Activated T-helper 9 cell treated with anti-CD3 and anti-CD28 coated beads, Interleukin-2, amount 50 U/mL, for 16 hours (primary cell): ENCODE measurements around the gene ZNF346.

Experiments used
- DNase-seq: peaks from one replicate; pipeline ENCODE4 v3.0.0-alpha.2; 2020; ENCODE audit warnings: low read depth

The ZNF346 gene

DNA sequence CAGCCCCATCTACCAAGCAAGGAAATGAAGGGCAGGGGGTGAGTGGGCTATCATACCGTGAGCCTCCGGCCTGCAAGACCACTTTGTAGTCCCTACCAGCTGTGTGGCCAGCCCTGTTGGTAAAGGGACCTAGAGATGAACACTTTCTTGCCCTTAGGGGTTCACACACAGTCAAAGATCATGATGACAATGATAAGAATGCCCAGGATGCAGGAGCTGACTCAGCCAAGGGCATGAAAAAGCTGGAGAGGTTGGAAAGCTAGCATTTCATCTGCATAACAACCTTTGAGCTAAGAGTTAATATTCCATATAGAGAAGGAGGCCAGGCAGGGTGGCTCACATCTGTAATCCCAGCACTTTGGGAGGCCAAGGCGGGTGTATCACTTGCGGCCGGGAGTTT is 45.0 kb downstream of the ZNF346 start:
- DNase-seq = no peak

DNA sequence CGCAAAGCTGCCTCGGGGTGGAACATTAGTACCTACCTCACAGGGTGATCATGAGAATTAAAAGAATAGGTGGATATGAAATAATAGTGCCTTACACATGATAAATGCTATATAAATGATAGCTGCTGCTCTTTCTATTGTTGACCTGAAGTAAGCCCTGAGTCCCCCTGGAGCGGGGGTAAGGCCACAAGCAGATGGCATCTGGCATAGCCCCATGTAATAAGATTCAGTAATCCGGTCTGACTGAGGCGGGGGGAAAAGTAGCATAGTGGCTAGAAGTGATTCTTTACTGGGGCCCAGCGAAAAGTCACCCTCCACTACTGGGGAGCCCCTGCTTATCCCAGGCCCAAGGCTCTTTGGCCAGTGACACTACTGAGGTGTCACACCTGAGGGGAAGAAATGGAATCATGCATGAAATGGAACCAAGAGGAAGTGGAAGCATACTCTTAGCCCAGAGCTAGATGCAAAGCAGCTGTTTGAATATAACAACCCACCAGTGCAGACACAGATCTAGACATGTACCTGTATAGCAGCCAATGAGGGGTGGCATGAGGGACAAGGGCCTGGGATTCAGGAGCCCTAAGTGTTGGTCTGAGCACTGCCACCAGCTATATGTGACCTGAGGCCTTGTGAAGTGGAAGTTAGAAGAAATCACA is 48.2 kb downstream of the ZNF346 start:
- DNase-seq = no peak

DNA sequence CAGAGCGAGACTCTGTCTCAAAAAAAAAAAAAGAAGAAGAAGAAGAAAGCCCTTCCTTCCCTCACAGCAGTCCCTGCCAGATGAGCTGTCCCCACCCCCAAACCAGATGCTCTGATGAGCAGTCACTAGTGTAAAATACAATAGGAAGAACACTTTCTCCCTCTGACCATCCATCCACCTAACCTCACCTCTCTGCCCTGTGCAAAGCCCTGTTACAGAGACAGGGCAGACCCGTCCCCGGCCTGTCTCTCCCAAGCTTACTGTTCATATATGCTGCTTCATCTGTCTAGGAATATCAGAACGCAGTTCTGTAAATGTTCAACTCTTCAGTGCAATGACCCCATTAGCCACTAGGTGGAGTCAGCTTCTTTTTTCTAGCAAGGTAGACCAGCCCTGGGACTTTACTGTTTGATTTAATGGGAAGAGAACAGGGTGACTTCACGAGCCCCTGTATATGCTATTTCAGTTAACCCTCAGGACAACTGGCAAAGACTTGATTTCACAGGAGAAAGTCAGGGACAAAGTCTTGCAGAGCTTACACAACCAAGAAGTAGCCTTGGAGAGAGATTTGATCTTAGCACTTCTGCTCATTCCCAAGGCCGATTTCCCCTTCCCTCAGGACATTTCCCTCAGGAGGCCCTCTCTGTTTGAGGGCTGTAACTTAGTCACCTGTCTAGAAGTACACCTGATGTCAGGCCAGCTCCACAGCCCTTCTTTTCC is 49.3 kb downstream of the ZNF346 start:
- DNase-seq = no peak

DNA sequence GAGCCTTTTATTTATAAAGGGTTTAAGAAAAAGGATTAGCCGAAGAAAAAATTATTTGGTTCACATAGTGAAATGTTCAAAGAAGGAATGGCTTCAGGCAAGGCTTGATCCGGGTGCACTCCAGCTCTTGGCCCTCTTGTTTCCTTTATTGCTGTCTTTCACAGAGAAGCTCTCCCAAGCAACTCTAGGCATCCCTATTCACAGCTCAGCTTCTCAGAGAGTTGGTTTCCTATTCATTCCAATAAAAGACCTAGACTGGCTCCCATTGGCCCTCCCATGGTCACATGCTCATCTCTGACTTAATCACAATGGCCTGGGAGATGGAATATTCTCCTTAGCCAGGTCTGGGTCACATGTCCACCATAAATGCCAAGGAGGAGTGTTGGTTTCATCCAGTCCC is 54.8 kb downstream of the ZNF346 start:
- no peak for DNase-seq

DNA sequence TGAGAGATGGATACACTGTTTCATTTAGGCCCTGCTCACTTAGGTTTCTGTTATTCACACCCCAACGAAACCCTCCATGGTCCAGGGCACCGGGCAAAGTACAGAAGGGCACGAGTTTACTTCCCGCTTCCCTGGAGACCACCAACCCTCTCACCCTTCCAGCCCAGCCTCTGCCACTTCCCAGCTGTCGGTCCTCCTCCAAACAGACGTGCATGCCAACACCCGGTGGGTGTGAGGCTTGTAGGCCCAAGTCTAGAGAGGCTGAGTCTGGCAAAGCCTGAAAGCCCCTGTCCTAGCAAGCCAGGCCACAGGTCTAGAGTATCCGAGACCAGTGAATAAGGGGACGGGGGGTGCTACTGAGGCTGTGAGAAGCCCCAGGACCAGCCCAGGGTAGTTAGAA is 57.1 kb downstream of the ZNF346 start:
- no peak for DNase-seq

DNA sequence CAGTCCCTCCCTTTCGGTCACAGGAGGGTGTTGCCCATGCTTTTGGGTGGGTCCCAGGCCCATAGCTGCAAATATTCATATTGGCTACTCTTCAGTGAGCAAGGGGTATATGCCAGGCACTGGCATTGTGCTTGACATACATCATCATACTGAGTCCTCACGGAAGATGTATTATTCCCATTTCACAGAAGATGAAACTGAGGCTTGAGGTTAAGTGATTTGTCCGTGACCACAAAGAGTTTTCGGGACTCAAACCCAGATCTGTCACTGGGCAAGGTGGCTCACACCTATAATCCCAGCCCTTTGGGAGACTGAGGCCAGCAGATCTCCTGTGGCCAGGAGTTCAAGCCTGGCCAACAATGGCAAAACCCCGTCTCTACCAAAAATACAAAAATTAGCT is 57.8 kb downstream of the ZNF346 start:
- DNase-seq = no peak

DNA sequence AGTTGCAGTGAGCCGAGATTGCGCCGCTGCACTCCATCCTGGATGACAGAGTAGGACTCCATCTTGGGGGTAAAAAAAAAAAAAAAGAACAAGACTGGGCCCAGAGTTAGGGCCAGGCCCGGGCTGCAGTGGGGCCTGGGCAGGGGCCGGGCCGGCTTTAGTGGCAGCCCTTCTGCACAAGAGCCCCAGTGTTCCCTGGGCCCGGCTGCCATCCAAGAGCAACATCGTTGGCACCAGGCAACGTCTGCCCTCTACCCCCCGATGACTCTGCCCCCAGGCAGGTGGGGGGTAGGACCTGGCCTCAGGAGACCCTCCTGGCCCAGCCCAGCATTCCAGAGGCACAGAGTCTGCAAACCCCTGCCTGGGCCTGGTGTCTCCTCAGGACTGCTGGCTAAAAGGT is 59.4 kb downstream of the ZNF346 start:
- DNase-seq = no peak

DNA sequence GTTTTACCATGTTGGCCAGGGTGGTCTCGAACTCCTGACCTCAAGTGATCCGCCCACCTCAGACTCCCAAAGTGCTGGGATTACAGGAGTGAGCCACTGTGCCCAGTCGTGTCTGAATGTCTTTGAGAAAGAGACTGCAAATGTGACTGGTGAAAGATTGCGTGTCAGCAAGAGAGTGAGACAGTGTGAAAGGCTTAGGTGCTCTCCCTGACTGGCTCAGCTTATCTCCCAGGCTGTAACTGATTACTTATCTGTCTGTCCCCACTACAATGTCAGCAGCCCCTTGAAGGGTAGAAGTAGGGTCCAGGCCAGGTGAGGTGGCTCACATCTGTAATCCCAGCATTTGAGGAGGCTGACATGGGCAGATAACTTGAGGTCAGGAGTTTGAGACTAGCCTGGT is 60.9 kb downstream of the ZNF346 start:
- no peak for DNase-seq

DNA sequence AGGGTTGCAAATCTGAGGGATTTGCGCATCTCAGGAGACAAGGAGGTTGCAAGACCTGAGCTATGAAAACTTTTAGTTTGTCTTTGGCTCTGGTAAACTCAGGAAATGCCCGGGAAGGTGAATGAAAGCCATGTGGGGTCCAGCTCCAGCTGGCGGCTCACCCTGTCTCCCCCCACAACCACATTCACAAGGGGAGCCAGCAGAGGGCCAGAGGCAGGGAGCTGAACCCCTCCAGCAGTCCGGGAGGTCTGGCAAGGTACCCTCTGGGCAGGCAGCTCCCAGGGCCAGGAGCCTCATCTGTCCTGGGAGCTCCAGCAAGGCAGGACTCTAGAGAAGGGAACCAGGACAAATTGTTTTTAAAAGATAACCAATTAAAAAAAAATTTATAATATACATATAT is 61.7 kb downstream of the ZNF346 start:
- no peak for DNase-seq

DNA sequence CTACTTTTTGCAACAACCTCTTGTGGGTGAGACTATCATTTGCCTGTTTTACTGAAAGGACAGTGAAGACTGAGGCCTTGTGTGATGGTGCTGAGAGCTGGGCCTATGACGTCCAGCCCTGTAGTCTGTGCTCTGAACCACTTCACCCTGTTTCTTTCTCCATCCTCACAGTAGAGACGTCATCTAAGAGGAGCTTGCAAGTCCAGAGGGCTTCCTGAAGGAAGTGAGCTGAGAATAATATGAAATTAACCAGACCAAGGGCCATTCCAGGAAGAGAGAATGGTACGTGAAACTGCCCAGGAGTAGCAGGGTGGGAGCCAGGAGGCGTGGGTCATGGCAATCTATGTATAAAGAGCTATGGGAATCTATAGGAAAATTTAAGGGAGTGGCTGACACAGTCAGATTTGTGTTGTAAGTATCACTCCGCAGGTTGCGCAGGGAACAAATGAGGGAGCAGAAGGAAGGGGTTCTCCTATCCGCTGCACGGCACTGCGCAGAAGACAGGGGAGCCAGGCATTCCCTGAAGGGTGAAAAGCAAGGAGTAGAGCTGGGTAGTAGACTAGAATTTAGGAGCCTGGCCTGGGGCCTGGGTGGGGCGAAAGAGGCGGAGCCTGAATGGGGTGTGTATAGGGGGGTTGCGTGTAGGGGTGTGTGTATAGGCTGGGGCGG is 63.6 kb downstream of the ZNF346 start:
- no peak for DNase-seq

DNA sequence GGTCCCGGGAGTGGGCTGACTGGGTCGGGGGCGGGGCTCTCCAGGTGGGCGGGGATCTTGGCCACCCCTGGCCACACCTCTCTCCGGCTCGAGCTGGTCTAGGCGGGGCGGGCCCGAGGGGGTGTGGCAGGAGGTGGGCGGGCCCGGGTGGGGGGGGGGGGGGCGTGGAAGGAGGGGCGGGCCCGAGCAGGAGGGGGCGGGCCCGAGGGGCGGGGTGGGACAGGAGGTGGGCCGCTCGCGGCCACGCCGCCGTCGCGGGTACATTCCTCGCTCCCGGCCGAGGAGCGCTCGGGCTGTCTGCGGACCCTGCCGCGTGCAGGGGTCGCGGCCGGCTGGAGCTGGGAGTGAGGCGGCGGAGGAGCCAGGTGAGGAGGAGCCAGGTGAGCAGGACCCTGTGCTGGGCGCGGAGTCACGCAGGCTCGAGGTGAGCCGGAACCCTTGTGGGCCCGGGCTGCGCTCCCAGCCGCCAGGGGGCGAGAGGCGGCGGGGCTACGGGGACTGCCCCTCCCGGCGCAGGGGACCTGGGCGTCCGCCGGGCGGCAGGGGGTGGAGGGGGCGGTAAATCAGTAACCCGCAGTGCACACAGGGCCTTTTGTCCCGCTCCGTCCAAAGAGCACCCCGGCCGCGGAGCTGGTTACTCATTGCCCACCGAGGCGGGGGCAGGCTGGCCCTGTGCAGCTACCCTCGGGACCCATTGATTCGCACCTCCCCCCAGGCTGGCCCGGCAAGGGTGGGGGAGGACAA is 64.3 kb downstream of the ZNF346 start, which contains the start of gene FGFR4:
Gene FGFR4, plus strand, starts transcription at position 262 of the 744 bp plus-strand sequence. CDS start 2,688 bp downstream, outside the sequence.
- peak; percentile 57 for DNase-seq

DNA sequence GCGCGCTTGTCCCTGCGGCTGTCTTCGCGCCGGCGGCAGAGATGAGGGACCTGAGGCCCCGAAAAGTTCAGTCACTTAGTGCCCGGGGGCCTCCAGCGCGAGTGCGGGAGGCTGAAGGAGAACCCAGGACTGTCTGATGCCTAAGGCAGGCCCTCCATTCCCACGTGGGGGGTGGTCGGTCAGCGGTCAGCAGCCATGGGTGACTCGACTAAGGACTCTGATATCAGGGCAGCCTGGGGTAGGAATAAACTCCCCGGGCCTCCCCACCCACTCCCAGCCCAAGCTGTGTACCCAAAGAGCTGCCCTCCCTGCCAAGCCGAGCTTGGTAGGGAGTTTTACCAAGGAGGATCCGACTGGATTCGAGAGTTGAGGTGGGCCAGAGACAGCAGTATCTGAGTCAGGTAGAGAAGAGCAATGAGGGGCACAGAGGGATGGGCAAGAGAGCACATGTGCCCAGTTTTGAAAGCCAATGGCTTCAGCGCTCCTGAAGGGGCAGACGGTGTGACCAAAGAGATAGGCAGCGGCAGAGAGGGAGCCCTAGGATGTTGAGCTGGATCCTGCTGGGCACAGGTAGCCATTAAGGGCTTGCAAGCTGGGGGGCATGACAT is 65.0 kb downstream of the ZNF346 start:
- no peak for DNase-seq

DNA sequence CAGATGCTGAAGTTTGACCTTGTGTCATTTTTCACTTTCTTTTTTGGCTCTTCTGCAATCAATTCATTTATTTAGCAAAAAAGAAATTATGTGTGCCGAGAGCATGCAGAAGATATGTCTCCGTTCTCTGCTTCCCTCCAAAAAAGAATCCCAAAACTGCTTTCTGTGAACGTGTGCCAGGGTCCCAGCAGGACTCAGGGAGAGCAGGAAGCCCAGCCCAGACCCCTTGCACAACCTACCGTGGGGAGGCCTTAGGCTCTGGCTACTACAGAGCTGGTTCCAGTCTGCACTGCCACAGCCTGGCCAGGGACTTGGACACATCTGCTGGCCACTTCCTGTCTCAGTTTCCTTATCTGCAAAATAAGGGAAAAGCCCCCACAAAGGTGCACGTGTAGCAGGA is 66.6 kb downstream of the ZNF346 start:
- DNase-seq = no peak

DNA sequence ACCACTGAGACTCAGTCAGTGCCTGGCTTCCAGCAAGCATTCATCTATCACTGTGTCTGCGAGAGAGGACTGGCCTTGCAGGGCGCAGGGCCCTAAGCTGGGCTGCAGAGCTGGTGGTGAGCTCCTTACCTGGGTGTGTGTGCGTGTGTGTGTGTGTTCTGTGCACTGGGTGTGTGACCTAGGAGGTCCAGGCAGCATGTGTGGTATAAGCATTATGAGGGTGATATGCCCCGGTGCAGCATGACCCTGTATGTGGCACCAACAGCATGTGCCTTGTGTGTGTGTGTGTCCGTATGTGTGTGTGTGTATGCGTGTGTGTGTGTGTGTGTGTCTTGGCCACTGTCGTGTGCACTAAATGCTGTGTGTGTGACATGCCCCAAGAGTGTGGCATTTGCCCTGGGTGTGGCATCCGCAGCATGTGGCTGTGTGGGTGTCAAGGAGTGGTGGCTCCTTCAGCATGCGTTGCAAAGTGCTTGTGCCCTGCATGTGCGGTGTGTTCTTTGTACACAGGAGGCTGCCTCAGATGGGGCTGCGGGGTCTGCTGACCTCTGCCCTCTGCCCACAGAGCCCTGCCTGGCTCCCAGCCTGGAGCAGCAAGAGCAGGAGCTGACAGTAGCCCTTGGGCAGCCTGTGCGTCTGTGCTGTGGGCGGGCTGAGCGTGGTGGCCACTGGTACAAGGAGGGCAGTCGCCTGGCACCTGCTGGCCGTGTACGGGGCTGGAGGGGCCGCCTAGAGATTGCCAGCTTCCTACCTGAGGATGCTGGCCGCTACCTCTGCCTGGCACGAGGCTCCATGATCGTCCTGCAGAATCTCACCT is 67.5 kb downstream of the ZNF346 start:
- no peak for DNase-seq

DNA sequence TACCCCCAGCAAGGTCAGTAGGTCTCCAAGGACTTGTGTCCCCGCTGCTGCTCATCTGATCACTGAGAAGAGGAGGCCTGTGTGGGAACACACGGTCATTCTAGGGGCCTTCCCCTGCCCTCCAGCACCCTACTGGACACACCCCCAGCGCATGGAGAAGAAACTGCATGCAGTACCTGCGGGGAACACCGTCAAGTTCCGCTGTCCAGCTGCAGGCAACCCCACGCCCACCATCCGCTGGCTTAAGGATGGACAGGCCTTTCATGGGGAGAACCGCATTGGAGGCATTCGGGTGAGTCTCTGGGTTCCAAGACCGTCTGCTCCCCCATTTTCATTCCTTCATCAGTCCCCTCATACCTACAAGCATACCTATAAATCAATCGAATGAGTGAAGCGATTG is 68.3 kb downstream of the ZNF346 start:
- no peak for DNase-seq

DNA sequence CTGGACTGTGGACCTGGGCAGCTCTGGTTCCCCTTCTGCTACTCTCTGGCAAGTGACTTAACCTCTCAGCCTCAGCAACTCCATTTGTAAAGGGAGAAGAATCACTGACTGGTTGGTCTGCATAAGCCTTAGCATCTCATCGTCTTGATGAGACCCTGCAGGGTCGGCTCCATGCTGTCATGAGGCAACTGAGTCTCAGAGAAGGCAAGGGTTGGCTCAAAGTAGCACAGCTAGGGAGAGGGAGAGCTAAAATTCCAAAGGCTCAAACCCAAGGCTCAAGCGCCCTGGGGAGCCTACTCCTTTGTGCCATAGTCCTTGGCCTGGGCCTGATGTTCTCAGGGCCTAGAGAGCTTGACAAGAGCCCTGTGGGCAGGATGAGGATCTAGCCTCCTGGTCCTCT is 68.7 kb downstream of the ZNF346 start:
- no peak for DNase-seq

DNA sequence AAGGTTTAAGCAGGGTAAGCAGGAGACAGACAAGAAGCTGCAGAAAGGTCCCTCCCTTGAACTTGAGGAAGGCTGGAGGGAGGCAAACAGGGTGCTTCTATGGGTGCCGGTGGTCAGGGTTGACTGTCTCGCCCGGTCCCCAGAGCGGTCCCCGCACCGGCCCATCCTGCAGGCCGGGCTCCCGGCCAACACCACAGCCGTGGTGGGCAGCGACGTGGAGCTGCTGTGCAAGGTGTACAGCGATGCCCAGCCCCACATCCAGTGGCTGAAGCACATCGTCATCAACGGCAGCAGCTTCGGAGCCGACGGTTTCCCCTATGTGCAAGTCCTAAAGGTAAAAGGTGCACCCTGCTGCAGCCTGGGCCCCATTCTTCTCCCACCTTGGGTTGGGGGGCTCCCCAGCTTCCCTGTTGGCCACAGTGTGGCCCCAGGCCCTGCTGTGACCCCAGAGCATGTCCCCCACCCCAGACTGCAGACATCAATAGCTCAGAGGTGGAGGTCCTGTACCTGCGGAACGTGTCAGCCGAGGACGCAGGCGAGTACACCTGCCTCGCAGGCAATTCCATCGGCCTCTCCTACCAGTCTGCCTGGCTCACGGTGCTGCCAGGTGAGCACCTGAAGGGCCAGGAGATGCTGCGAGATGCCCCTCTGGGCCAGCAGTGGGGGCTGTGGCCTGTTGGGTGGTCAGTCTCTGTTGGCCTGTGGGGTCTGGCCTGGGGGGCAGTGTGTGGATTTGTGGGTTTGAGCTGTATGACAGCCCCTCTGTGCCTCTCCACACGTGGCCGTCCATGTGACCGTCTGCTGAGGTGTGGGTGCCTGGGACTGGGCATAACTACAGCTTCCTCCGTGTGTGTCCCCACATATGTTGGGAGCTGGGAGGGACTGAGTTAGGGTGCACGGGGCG is 69.9 kb downstream of the ZNF346 start:
- no peak for DNase-seq

DNA sequence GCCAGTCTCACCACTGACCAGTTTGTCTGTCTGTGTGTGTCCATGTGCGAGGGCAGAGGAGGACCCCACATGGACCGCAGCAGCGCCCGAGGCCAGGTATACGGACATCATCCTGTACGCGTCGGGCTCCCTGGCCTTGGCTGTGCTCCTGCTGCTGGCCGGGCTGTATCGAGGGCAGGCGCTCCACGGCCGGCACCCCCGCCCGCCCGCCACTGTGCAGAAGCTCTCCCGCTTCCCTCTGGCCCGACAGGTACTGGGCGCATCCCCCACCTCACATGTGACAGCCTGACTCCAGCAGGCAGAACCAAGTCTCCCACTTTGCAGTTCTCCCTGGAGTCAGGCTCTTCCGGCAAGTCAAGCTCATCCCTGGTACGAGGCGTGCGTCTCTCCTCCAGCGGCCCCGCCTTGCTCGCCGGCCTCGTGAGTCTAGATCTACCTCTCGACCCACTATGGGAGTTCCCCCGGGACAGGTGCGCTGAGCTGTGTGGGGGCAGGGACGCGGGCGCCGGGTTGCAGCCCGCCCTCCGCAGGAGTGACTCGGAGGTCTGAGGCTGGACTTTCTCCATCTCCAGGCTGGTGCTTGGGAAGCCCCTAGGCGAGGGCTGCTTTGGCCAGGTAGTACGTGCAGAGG is 70.7 kb downstream of the ZNF346 start:
- DNase-seq = no peak

DNA sequence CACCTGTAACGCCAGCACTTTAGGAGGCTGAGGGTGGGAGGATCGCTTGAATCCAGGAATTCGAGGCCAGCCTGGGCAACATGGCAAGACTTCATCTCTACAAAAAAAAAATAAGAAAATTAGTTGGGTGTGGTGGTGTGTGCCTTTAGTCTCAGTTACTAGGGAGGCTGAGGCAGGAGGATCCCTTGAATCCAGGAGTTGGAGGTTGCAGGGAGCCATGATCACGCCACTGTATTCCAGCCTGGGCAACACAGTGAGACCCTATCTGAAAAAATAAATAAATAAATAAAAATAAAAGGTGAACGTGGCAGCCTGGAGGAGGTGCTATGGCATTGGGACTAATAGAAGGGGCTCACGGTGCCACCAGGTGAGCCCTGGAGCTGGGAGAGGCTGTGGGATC is 71.3 kb downstream of the ZNF346 start:
- DNase-seq = no peak
